ENCODE results near the gene CD47.
A peak's percentile ranks its signal among the peaks of the same experiment; 100 is the strongest.

The CD47 gene

GRCh38 chr3:108013141-108014055 lies 77.4 kb downstream of the CD47 start:
- no peak for DNase-seq (ENCODE audit: low spot score)

- no peak for DNase-seq (ENCODE audit: low spot score)
Observed at GRCh38 chr3:108012304-108012703, 78.5 kb downstream of the CD47 start.

GRCh38 chr3:108011616-108012015 lies 79.2 kb downstream of the CD47 start:
- DNase-seq (ENCODE audit: low spot score), result no peak

- no peak for DNase-seq (ENCODE audit: low spot score)
Observed at GRCh38 chr3:108008931-108009639, 81.7 kb downstream of the CD47 start.

- DNase-seq (ENCODE audit: low spot score), result no peak
Observed at GRCh38 chr3:108008106-108008505, 82.7 kb downstream of the CD47 start.

GRCh38 chr3:108006881-108007331 lies 83.9 kb downstream of the CD47 start:
- DNase-seq (ENCODE audit: low spot score), result no peak

GRCh38 chr3:108006077-108006771 lies 84.6 kb downstream of the CD47 start:
- peak; percentile 24 for DNase-seq (ENCODE audit: low spot score)

- no peak for DNase-seq (ENCODE audit: low spot score)
Observed at GRCh38 chr3:108004647-108005046, 86.2 kb downstream of the CD47 start.

GRCh38 chr3:108001457-108001856 lies 89.4 kb downstream of the CD47 start:
- DNase-seq (ENCODE audit: low spot score), result no peak

GRCh38 chr3:107999215-107999775 lies 91.5 kb downstream of the CD47 start:
- peak; percentile 37 for DNase-seq (ENCODE audit: low spot score)

GRCh38 chr3:107997671-107998070 lies 93.2 kb downstream of the CD47 start:
- DNase-seq (ENCODE audit: low spot score), result no peak

GRCh38 chr3:107995823-107996222 lies 95.0 kb downstream of the CD47 start:
- no peak for DNase-seq (ENCODE audit: low spot score)

GRCh38 chr3:107994956-107995715 lies 95.7 kb downstream of the CD47 start:
- DNase-seq (ENCODE audit: low spot score), result no peak

- DNase-seq (ENCODE audit: low spot score), result no peak
Observed at GRCh38 chr3:107994181-107994580, 96.7 kb downstream of the CD47 start.

GRCh38 chr3:107993771-107994170 lies 97.1 kb downstream of the CD47 start:
- no peak for DNase-seq (ENCODE audit: low spot score)
